ENCODE data around the gene ATP8A2.

The ATP8A2 gene

DNA sequence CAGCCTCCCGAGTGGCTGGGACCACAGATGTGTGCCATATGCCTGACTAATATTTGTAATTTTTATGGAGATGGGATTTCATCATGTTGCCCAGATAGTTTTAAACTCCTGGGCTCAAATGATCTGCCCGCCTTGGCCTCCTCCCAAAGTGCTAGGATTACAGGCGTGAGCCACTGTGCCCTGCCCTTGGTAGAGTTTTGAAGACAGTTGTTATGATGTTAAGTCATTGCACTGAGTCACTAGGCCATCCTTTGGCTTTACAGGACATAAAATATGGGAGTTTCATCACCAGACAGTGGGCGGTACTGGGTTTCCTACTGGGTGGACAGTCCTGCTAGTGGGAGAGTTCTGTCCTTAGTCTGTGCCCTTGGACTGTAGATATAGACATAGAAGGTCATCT, 282.5 kb downstream of the ATP8A2 start:
- Mint-ChIP-seq H3K4me1 (ENCODE audit: low read depth in 2 of 2) (no peaks in the 10 kb centered on the region), H3K27ac (no peak overlapping the region), H3K4me3 (no peak overlapping the region), H3K27me3 (peaks cover 14 to 19% of the 10 kb centered on the region in 2 donors), H3K9me3 (no peaks in the 10 kb centered on the region), H3K36me3 (ENCODE audit: insufficient read depth) (no peaks in the 10 kb centered on the region)
- no peak for DNase-seq
- ATAC-seq (replicated peaks): no peak

DNA sequence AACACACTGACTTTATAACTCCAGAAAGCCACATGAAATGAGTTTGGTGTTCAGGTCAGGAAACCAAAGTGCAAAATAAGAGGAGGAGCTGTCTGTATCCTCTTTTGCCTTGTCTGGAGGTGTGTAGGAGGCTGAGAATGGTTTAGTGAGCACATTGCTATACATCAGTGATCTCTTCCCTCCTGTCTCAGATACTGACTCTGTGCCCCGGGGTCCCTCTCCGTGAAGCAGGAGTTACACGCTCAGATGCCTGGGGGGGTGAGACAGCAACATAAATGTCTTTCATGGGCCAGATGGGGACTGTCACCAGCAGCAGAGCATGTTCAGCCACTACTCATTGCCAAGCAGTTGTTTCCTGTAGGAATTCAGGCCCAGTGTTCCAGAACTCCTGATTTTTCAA, 285.4 kb downstream of the ATP8A2 start:
- ATAC-seq (replicated peaks): no peak
- H3K36me3 Mint-ChIP-seq (ENCODE audit: insufficient read depth): no peaks in the 10 kb centered on the region
- no peak overlapping the region for H3K27ac Mint-ChIP-seq
- peaks cover 14 to 20% of the 10 kb centered on the region in 2 donors for H3K27me3 Mint-ChIP-seq
- H3K4me3 Mint-ChIP-seq: no peak overlapping the region
- no peaks in the 10 kb centered on the region for H3K4me1 Mint-ChIP-seq (ENCODE audit: low read depth in 2 of 2)
- DNase-seq: no peak
- H3K9me3 Mint-ChIP-seq: no peaks in the 10 kb centered on the region

DNA sequence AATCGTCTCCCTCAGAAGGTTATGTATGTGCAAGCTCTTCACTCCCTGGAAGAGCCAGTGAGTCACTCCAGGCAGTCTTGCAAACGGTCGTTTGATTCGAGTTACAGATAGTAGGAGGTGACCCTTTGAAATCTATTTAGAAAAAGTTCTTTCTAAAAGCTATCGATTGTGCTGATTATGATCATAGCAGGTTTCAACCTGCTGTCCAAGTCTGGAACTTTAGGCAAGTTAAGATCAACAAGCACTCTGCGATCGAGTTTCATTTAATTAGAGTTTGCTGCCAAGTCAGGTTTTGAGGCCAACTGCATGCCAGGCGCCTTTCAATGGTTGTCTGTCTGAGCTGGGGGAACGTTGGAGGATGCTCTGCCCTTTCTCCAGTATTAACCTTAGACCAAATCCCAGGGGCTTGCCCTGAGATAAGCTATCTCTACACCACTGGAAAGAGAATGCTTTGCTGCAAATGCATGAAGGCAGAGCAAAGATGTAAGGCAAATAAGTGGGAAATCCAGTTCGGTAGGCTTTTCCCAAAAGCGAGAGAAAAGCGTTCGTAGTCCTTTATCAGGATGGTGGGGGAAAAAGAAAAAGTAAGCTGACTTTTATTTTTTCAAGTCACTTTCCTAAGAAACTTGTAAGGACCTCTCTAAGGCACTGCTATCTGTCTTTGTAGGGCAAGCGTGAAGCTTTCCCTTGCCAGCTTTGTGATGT, 287.5 kb downstream of the ATP8A2 start:
- H3K9me3 Mint-ChIP-seq: no peaks in the 10 kb centered on the region

DNA sequence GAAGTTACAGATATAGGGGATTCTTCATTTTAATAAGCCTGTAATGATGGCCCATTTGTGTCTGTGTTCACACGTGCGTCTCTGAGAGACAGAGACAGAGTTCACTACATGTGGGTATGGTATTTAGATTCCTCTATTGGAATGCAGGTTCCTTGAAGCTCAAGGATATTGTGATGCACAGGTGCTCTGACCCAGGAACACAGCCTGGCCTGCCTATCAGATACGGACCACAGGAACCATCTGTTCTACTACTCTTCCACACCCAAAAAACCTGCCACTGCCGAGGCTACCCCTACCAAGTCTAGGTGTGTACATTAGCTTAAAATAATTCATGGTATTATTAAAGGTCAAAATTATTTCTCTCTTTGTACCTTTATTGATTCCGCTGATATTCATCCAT, 289.2 kb downstream of the ATP8A2 start:
- no peaks in the 10 kb centered on the region for H3K36me3 Mint-ChIP-seq (ENCODE audit: insufficient read depth)
- ATAC-seq (replicated peaks): no peak
- H3K4me1 Mint-ChIP-seq (ENCODE audit: low read depth in 2 of 2): no peaks in the 10 kb centered on the region
- H3K4me3 Mint-ChIP-seq: no peak overlapping the region
- H3K27me3 Mint-ChIP-seq: peaks cover 0 to 10% of the 10 kb centered on the region in 2 donors
- DNase-seq: no peak
- H3K27ac Mint-ChIP-seq: no peak overlapping the region
- no peaks in the 10 kb centered on the region for H3K9me3 Mint-ChIP-seq

More for the DNA sequence above, 287.5 kb downstream of the ATP8A2 start:
- H3K36me3 Mint-ChIP-seq (ENCODE audit: insufficient read depth): no peaks in the 10 kb centered on the region
- no peak for DNase-seq
- H3K4me1 Mint-ChIP-seq (ENCODE audit: low read depth in 2 of 2): no peaks in the 10 kb centered on the region
- peaks cover 0 to 10% of the 10 kb centered on the region in 2 donors for H3K27me3 Mint-ChIP-seq
- no peak overlapping the region for H3K4me3 Mint-ChIP-seq
- ATAC-seq (replicated peaks): no peak
- no peak overlapping the region for H3K27ac Mint-ChIP-seq

DNA sequence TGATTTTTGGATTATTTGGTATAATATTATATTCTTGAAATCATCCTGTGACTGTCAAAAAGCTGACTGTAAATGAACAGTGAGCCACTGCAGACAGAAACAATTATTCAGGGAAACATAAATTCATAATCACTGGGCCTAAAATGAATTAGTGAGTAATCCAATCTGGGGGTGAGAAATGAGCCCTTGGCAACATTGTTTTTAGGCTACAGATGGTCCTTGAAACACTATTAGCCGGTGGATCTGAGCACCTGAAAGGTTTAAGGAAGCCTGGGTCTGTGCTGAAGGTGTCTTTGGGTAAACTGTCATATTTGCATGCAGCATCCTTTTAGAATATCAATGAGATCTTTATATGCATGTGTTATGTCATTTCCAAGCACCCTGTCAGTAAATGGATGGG, 290.7 kb downstream of the ATP8A2 start:
- H3K27me3 Mint-ChIP-seq: peaks cover 0 to 10% of the 10 kb centered on the region in 2 donors
- H3K4me3 Mint-ChIP-seq: no peak overlapping the region
- no peak for ATAC-seq (replicated peaks)
- no peaks in the 10 kb centered on the region for H3K4me1 Mint-ChIP-seq (ENCODE audit: low read depth in 2 of 2)
- DNase-seq: no peak
- no peaks in the 10 kb centered on the region for H3K9me3 Mint-ChIP-seq
- H3K27ac Mint-ChIP-seq: no peak overlapping the region
- no peaks in the 10 kb centered on the region for H3K36me3 Mint-ChIP-seq (ENCODE audit: insufficient read depth)

DNA sequence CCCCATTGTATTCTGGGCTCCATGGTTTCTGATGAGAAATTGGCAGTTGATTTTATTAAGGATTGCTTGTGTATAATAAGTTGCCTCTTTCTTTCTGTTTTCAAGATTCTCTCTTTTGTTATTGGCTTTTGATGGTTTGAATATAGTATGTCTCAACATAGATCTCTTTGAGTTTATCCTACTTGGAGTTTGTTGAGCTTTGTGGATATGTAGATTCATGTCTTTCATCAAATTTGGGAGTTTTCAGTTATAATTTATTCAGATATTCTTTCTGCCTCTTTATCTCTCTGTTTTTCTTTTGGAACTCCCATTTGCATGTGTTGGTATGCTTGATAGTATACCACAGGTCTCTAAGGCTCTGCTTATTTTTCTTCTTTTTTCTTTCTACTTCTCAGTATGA, 296.6 kb downstream of the ATP8A2 start:
- Mint-ChIP-seq H3K4me3 (no peak overlapping the region), H3K27me3 (peaks cover 6 to 10% of the 10 kb centered on the region in 2 donors), H3K27ac (no peak overlapping the region), H3K9me3 (peaks cover 0 to 9% of the 10 kb centered on the region in 2 donors), H3K4me1 (ENCODE audit: low read depth in 2 of 2) (no peaks in the 10 kb centered on the region), H3K36me3 (ENCODE audit: insufficient read depth) (no peaks in the 10 kb centered on the region)
- no peak for ATAC-seq (replicated peaks)
- DNase-seq: no peak

DNA sequence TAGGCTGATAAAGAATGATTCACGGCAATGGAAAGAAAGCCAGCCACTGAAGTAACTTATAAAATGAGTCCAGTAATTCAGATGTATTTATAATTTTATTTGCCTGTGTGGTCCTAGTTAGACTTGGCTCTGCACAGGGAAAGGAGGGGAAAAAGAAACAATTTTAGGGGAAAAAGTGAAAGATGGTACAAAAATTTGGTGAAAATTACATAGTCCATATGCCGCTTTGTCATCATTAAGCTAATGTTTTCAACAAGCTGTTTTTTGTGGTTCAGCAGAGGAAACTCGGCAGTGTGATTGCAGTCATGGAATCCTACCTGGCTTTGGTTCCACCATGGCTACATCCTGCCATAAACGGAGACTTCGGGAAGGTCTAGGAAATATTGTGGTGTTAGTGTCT, 301.9 kb downstream of the ATP8A2 start:
- Mint-ChIP-seq H3K9me3 (peaks cover 0 to 9% of the 10 kb centered on the region in 2 donors), H3K27ac (no peak overlapping the region), H3K4me3 (no peak overlapping the region), H3K36me3 (ENCODE audit: insufficient read depth) (no peaks in the 10 kb centered on the region), H3K4me1 (ENCODE audit: low read depth in 2 of 2) (no peaks in the 10 kb centered on the region), H3K27me3 (peaks cover 6 to 18% of the 10 kb centered on the region in 2 donors)
- ATAC-seq (replicated peaks) (no peak), DNase-seq (no peak)

DNA sequence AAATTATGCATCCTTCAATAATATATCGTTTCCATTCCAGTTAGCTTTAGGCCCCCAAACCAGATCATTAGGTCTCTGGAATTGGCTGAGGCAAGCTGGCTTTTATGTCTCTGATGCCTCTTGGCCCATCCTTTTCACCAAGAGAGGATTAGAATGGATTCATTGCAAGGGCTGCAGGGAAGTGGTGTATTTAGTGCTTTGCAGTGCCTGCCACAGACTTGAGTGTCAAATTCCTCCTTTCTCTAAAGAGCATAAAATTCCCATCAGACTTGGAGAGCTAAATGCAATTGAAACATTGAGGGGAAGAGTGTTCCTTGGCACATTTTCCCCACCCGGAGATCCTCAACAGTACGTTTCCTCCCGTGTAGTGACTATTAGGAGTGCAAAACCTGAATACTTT, 302.6 kb downstream of the ATP8A2 start:
- Mint-ChIP-seq H3K9me3 (peaks cover 0 to 5% of the 10 kb centered on the region in 2 donors), H3K27me3 (peaks cover 6 to 18% of the 10 kb centered on the region in 2 donors), H3K4me1 (ENCODE audit: low read depth in 2 of 2) (no peaks in the 10 kb centered on the region), H3K36me3 (ENCODE audit: insufficient read depth) (no peaks in the 10 kb centered on the region), H3K27ac (no peak overlapping the region), H3K4me3 (no peak overlapping the region)
- ATAC-seq (replicated peaks) (no peak), DNase-seq (no peak)

DNA sequence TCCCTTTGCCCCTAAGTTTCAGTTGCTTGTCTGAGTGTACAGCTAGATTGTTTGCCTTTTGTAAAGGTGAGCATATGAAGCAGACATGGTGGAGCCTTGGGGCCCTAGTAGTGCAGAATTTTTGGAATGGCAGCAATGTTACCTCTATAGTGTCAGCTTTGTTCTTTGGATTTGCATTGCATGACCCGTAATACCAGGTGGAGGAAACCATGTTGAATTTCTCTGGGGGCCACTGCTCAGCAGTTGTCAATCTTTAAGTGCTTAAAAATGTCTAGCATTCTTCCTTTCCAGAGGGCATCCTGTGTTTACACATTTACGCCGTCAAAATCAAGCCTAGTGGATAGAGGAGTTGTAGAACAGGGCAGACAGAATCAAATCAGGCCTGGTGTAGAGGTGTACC, 303.3 kb downstream of the ATP8A2 start:
- no peaks in the 10 kb centered on the region for H3K9me3 Mint-ChIP-seq
- peaks cover 7 to 18% of the 10 kb centered on the region in 2 donors for H3K27me3 Mint-ChIP-seq
- no peaks in the 10 kb centered on the region for H3K36me3 Mint-ChIP-seq (ENCODE audit: insufficient read depth)
- no peaks in the 10 kb centered on the region for H3K4me1 Mint-ChIP-seq (ENCODE audit: low read depth in 2 of 2)
- no peak overlapping the region for H3K4me3 Mint-ChIP-seq
- no peak overlapping the region for H3K27ac Mint-ChIP-seq
- DNase-seq (no peak), ATAC-seq (replicated peaks) (no peak)

DNA sequence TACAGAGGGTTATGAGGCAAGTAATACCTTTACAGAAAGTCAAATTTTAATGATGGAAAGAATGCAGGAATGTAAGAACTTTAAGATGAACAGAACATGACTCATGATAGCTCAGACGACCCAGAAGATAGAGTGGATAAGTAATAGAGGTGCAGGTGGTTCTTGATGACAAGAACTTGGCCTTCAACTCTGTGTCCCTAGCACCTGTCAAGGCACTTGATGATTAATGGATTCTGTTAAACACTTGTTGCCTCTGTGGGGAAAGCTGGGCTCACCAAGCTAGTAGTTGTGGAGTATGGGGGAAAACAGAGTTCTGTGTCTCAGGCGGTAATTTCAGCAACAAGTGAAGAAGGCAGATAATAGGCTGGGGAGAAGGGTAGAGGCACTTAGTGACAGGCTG, 306.2 kb downstream of the ATP8A2 start:
- no peak overlapping the region for H3K4me3 Mint-ChIP-seq
- no peaks in the 10 kb centered on the region for H3K4me1 Mint-ChIP-seq (ENCODE audit: low read depth in 2 of 2)
- ATAC-seq (replicated peaks) (no peak), DNase-seq (no peak)
- peaks cover 6 to 7% of the 10 kb centered on the region in 2 donors for H3K27me3 Mint-ChIP-seq
- H3K27ac Mint-ChIP-seq: no peak overlapping the region
- H3K9me3 Mint-ChIP-seq: no peaks in the 10 kb centered on the region
- H3K36me3 Mint-ChIP-seq (ENCODE audit: insufficient read depth): no peaks in the 10 kb centered on the region

DNA sequence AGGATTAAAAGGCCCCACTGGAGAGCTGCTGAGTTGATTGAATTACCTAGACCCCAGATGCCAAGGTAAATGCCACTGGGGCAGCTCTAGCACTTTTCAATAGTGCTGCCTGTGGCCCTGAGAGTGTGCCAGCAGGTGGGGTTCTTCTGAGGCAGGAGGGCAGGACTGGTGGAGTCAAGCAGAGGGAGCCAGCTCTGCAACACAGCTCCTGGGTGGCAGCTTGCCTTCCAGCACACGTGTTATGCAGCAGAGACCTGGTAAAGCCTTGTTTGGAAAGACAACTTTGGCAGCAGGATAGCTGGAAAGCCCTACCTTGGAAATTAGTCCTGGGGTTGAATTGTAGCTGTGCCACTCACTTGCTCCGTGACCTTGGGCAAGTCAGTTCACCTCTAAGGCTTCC, 306.6 kb downstream of the ATP8A2 start:
- Mint-ChIP-seq H3K4me1 (ENCODE audit: low read depth in 2 of 2) (no peaks in the 10 kb centered on the region), H3K4me3 (no peak overlapping the region), H3K9me3 (no peaks in the 10 kb centered on the region), H3K27me3 (peaks cover 6 to 7% of the 10 kb centered on the region in 2 donors), H3K36me3 (ENCODE audit: insufficient read depth) (no peaks in the 10 kb centered on the region), H3K27ac (no peak overlapping the region)
- no peak for ATAC-seq (replicated peaks)
- DNase-seq: no peak

DNA sequence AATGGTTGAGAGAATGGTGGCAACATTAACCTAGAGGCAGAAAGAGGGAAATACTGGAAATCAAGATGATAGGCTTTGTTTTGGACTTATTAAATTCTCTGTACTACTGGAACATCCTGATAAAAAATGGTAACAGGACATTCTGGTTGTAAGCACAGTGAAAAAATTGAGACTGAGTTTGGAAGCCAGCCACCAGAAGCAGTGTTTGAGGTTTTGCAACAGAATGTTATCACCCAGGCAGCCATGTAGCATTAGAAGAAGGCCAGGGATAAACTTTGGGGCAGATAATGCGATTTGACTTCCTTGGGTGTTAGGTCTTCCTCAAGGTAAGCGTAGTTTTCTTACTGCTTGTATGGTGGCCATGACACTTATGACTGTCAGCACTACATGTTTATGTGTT, 307.4 kb downstream of the ATP8A2 start:
- Mint-ChIP-seq H3K4me3 (no peak overlapping the region), H3K36me3 (ENCODE audit: insufficient read depth) (no peaks in the 10 kb centered on the region), H3K9me3 (no peaks in the 10 kb centered on the region), H3K27me3 (peaks cover 6 to 7% of the 10 kb centered on the region in 2 donors), H3K4me1 (ENCODE audit: low read depth in 2 of 2) (no peaks in the 10 kb centered on the region), H3K27ac (no peak overlapping the region)
- ATAC-seq (replicated peaks): no peak
- no peak for DNase-seq

DNA sequence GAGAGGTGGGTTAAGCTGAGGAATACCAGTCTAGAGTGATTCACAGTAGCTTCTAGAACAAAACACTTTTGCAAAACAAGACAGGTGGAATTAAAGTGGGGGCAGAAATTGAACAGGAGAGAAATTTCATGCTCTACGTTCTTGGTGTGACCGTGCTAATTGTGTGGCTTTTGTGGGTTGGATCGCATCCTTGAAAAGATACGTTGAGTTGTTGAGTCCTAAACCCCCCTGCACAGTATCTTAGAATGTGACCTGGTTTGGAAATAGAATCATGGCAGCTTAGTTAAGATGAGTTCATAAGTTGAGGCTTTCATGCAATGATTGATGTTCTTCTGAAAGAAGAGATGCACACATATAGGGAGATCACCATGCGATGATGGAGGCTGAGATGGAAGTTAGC, 308.2 kb downstream of the ATP8A2 start:
- H3K36me3 Mint-ChIP-seq (ENCODE audit: insufficient read depth): no peaks in the 10 kb centered on the region
- DNase-seq (no peak), ATAC-seq (replicated peaks) (no peak)
- peaks cover 6 to 7% of the 10 kb centered on the region in 2 donors for H3K27me3 Mint-ChIP-seq
- no peak overlapping the region for H3K27ac Mint-ChIP-seq
- no peak overlapping the region for H3K4me3 Mint-ChIP-seq
- no peaks in the 10 kb centered on the region for H3K4me1 Mint-ChIP-seq (ENCODE audit: low read depth in 2 of 2)
- no peaks in the 10 kb centered on the region for H3K9me3 Mint-ChIP-seq

DNA sequence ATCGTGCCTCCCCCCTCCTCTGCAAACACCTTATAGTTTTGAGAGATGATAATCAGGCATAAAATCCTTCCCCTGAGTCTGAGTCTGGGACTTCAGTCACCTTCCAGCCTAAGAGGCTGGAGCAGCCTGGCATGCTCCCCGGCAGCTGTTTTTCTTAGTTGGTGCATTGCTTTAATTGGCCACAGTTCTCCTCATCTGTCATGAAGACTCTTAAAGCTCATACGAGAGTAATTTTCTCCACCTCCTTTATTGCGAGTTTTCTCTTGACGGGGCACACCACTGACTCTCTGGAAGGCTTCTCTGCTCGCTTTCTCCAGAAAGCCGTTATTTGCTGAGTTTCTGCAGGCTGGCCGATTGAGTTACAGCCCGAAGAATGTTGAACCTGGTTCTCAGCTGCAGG, 310.5 kb downstream of the ATP8A2 start:
- Mint-ChIP-seq H3K27ac (no peak overlapping the region), H3K27me3 (peaks cover 6 to 7% of the 10 kb centered on the region in 2 donors), H3K4me3 (no peak overlapping the region), H3K4me1 (ENCODE audit: low read depth in 2 of 2) (no peaks in the 10 kb centered on the region), H3K36me3 (ENCODE audit: insufficient read depth) (no peaks in the 10 kb centered on the region), H3K9me3 (no peaks in the 10 kb centered on the region)
- ATAC-seq (replicated peaks) (no peak), DNase-seq (no peak)

Data from effector memory CD8-positive, alpha-beta T cell (primary cell).